Upper lobe of left lung (tissue), 6 donors: ENCODE measurements around the gene LIPC. TPM values are rescaled to one million over a fixed set of nuclear protein-coding genes. Genes with fewer than 3 reads are reported as not detected.
A peak's percentile ranks its signal among the peaks of the same experiment; 100 is the strongest.

Source experiments
- ATAC-seq, 2 donors: fragments of 200-7000 bp; cut with Tn5 transposase; one replicate each; pipeline ENCODE4 v1.9.1; 2022; ENCODE audit warnings: mild to moderate bottlenecking in 2 of 2, moderate library complexity in 2 of 2; ENCODE audit not compliant: low FRiP score in 2 of 2
- DNase-seq, 2 donors: peaks; one replicate each; pipeline ENCODE4 v3.0.0-alpha.2; 2019 to 2020
- H3K27ac ChIP-seq, 4 donors: fragments of 200-600 bp; sonication (generic); one replicate each; pipeline ENCODE4 v1.5.1; 2016 to 2019
- H3K27me3 ChIP-seq, 4 donors: fragments of 200-600 bp; sonication (generic); one replicate each; pipeline ENCODE4 v1.5.1; 2017 to 2019
- H3K36me3 ChIP-seq, 4 donors: fragments of 200-600 bp; sonication (generic); one replicate each; pipeline ENCODE4 v1.5.1; 2016 to 2019
- H3K4me1 ChIP-seq, 4 donors: fragments of 200-600 bp; sonication (generic); one replicate each; pipeline ENCODE4 v1.5.1; 2018 to 2019
- H3K4me3 ChIP-seq, 4 donors: fragments of 200-600 bp; sonication (generic); one replicate each; pipeline ENCODE4 v1.5.1; 2017 to 2019; ENCODE audit warnings: mild to moderate bottlenecking in 2 of 4, moderate library complexity in 1 of 4
- H3K9me3 ChIP-seq, 4 donors: fragments of 200-600 bp; sonication (generic); one replicate each; pipeline ENCODE4 v1.5.1; 2018 to 2019
- EP300 ChIP-seq, 4 donors: sonication (generic); formaldehyde crosslinking; IDR thresholded peaks; one replicate each; pipeline ENCODE4 v1.5.1; 2017; ENCODE audit warnings: antibody characterized with exemption in 4 of 4, control low read depth in 2 of 4
- POLR2A ChIP-seq, 4 donors: fragments of 450-650 bp; IDR thresholded peaks; one replicate each; pipeline ENCODE4 v1.5.1; 2016 to 2017; ENCODE audit warnings: antibody characterized with exemption in 4 of 4, mild to moderate bottlenecking in 2 of 4
- POLR2AphosphoS5 ChIP-seq, 2 donors: sonication (generic); formaldehyde crosslinking; IDR thresholded peaks; one replicate each; pipeline ENCODE4 v1.5.1; 2017; ENCODE audit warnings: antibody characterized with exemption in 2 of 2
- WGBS, 2 donors: methylation state at CpG; one replicate each; pipeline ENCODE4 v1.1.5; 2017 to 2018; 5-methylcytosine and 5-hydroxymethylcytosine counted together
- total RNA-seq, 6 donors: library from RNA; depleted of rRNA in 4 of 6; stranded (reverse); fragments of >200 nt in 4 of 6; gene quantifications; one replicate each; pipeline versions ENCODE4 v1.1.0 to v1.2.1, GENCODE V29; 2016 to 2021
- TF ChIP-seq, protein P1 (sequence below), 6 experiments: fragments of 450-650 bp in 4 of 6; fragments of 200-600 bp in 2 of 6; sonication (generic) in 2 of 6; IDR thresholded peaks; one replicate each; pipeline ENCODE4 v1.5.1; 2016 to 2019; ENCODE audit warnings: antibody characterized with exemption in 6 of 6
- donor health status: DM: no; HTN: no; CAD: no; lungs with moderate emphysema.
- donor health status: DM: no; HTN: yes; CAD: no; lungs with severe emphysema.

LIPC gene
- total RNA-seq, 6 donors from 2014 or later = 0.40 to 0.89 (median 0.75) TPM; not detected in 2

DNA sequence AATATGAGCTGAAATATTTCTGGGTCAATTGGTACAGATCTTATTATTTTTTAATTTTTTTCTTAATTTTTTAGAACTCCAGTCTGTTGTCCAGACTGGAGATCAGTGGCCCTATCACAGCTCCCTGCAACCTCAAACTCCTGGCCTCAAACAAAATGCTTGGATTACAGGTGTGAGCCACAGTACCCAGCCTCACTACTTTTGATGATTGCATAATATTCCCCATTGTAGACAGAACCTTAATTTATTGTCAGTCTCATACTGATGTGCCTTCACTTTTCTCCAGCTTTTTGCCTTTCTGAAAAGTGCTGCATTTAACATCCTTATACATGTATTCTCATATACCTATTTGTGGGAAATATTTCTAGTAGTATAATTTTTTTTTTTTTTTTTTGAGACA, 144.9 kb downstream of the LIPC start:
- no peak for TF ChIP-seq EP300 (IDR thresholded peaks at IDR 0.05)
- TF ChIP-seq POLR2A (IDR thresholded peaks at IDR 0.05) = no peak
- TF ChIP-seq POLR2AphosphoS5 (IDR thresholded peaks at IDR 0.05) = no peak
- TF ChIP-seq, protein P1, sequence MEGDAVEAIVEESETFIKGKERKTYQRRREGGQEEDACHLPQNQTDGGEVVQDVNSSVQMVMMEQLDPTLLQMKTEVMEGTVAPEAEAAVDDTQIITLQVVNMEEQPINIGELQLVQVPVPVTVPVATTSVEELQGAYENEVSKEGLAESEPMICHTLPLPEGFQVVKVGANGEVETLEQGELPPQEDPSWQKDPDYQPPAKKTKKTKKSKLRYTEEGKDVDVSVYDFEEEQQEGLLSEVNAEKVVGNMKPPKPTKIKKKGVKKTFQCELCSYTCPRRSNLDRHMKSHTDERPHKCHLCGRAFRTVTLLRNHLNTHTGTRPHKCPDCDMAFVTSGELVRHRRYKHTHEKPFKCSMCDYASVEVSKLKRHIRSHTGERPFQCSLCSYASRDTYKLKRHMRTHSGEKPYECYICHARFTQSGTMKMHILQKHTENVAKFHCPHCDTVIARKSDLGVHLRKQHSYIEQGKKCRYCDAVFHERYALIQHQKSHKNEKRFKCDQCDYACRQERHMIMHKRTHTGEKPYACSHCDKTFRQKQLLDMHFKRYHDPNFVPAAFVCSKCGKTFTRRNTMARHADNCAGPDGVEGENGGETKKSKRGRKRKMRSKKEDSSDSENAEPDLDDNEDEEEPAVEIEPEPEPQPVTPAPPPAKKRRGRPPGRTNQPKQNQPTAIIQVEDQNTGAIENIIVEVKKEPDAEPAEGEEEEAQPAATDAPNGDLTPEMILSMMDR (IDR thresholded peaks at IDR 0.05) = no peak
- H3K4me1 ChIP-seq = no peaks in the 10 kb centered on the region
- no peak overlapping the region for H3K4me3 ChIP-seq
- H3K9me3 ChIP-seq = no peaks in the 10 kb centered on the region
- H3K27ac ChIP-seq = no peak overlapping the region
- DNase-seq (no peak), ATAC-seq (no peak)
- no peaks in the 10 kb centered on the region for H3K27me3 ChIP-seq
- no peaks in the 10 kb centered on the region for H3K36me3 ChIP-seq

DNA sequence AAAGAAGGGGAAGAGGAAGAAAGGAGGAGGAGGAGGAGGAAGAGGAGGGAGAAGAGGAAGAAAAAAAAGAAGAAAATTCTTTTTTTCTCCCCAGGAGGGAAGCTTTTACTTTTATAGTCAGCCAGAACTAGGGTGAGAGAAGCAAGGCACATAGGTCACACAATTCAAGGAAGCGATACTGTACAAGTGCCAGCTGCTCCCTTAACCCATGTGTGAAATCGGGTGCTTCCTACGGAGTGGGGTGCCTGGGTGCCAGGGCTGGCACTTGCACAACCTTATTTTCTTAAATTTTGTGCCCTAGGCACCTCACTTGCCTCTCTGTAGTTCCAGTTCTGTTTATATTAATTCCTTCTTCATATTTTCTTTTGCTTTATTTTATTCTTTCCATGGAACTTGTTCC, 150.4 kb downstream of the LIPC start:
- Histone ChIP-seq H3K4me1 (no peaks in the 10 kb centered on the region), H3K27ac (no peak overlapping the region), H3K4me3 (no peak overlapping the region), H3K9me3 (peaks cover 0 to 4% (median 0%) of the 10 kb centered on the region in 4 donors), H3K36me3 (no peaks in the 10 kb centered on the region), H3K27me3 (no peaks in the 10 kb centered on the region)
- ATAC-seq (peak in 1 of 2 donors; percentile 55), DNase-seq (no peak)
- 47 to 78% methylated on average over 3 of the region's 3 CpGs for WGBS, 2 donors
- TF ChIP-seq EP300 (IDR thresholded peaks at IDR 0.05) (no peak), POLR2A (IDR thresholded peaks at IDR 0.05) (no peak), POLR2AphosphoS5 (IDR thresholded peaks at IDR 0.05) (no peak)
- TF ChIP-seq, protein P1 (IDR thresholded peaks at IDR 0.05) = no peak

DNA sequence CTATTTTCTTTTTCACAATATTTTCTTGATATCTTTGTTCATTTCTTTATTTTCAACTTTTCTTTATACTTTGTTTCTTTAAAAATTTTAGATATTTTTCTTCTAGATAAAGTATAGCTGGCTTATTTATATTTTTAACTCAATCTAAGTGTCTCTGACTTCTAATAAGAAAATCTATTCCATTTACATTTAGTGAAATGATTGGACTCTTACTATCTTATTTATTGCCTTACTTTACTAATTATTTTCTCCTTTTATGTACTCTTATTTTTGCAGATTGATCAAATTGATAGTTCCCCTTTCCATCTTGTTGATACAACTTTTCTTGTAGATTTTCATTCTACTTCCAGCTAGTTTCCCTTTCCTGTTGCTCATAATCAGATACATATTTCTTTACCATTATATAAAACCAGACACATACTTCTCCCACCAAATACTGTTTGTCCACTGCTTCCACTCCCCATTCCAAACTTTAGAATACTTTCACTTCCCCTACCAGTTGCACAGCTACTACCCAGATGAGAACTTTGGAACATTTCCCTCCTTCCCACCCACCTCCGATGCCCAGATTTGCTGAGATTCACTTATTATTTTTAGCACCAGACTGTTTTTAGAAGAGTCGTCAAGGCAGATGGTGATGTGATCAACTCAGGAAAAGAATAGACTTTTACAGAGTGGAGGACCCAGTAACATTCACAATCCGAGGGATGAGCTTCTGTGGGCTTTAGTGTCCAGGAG, 151.5 kb downstream of the LIPC start:
- TF ChIP-seq POLR2A (IDR thresholded peaks at IDR 0.05) = no peak
- TF ChIP-seq EP300 (IDR thresholded peaks at IDR 0.05) = no peak
- TF ChIP-seq, protein P1 (IDR thresholded peaks at IDR 0.05) = no peak
- no peak for TF ChIP-seq POLR2AphosphoS5 (IDR thresholded peaks at IDR 0.05)
- Histone ChIP-seq H3K4me3 (no peak overlapping the region), H3K27ac (no peak overlapping the region), H3K4me1 (no peaks in the 10 kb centered on the region), H3K36me3 (no peaks in the 10 kb centered on the region), H3K27me3 (no peaks in the 10 kb centered on the region), H3K9me3 (peaks cover 0 to 4% (median 0%) of the 10 kb centered on the region in 4 donors)
- ATAC-seq = peak in 1 of 2 donors; percentile 57
- WGBS, 2 donors = 76% methylated on average over 3 of the region's 3 CpGs
- no peak for DNase-seq

DNA sequence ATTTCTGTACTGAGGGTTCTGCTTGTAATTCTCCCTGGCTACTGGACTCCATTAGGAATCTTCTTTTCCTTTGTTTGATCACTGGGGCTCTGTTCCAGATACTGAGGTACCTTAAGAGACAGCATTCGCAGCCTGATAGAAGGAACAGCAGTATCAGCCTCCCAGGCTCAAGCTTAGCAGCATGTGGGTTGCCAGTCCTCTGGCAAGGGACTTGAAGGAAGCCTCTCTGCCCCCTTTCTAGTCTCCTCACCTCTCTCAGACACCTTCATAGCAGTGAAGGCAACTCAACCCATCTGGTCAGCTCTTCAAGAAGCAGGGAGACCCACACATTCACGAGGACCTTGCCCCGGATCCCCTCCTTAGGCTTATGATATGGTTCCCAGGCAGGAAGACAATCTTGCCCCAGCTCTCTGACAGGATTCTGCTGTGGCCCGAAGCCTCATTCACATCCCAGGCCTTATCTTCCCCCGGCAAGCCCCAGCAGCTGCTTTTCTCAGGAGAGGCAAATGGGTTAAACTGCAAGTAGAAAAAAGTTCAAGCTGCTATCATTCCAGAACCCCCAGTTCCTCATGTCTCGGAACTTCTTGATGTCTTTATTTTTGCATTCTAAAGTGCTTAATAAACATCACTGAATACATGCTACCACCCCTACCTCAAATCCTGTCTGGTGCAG, 153.1 kb downstream of the LIPC start:
- DNase-seq (no peak), ATAC-seq (no peak)
- no peak overlapping the region for H3K27ac ChIP-seq
- no peak for TF ChIP-seq EP300 (IDR thresholded peaks at IDR 0.05)
- TF ChIP-seq, protein P1 (IDR thresholded peaks at IDR 0.05) = no peak
- TF ChIP-seq POLR2A (IDR thresholded peaks at IDR 0.05) = no peak
- TF ChIP-seq POLR2AphosphoS5 (IDR thresholded peaks at IDR 0.05) = no peak
- no peaks in the 10 kb centered on the region for H3K36me3 ChIP-seq
- H3K4me3 ChIP-seq = no peak overlapping the region
- H3K27me3 ChIP-seq = no peaks in the 10 kb centered on the region
- H3K9me3 ChIP-seq = peaks cover 0 to 4% (median 0%) of the 10 kb centered on the region in 4 donors
- WGBS, 2 donors = 69 to 71% methylated on average over 6 of the region's 6 CpGs
- H3K4me1 ChIP-seq = no peaks in the 10 kb centered on the region
